Measurements from ENCODE around the gene DBNL.

Gene DBNL

GRCh38 chr7:44094365-44094764, 49.9 kb downstream of the DBNL start:
- no peak for TF ChIP-seq CTCF (IDR thresholded peaks at IDR 0.05; ENCODE audit: borderline replicate concordance, control extremely low read depth, extremely low read depth, insufficient read depth, missing control alignments)
- in situ Hi-C loops (cut with MboI; ENCODE audit: low sequenced_read_pairs, unreplicated experiment), result no loop called here
- DNase-seq (ENCODE audit: low spot score), result no peak

GRCh38 chr7:44094883-44095592, 50.5 kb downstream of the DBNL start:
- DNase-seq (ENCODE audit: low spot score), result no peak
- in situ Hi-C loops (cut with MboI; ENCODE audit: low sequenced_read_pairs, unreplicated experiment), result no loop called here
- TF ChIP-seq CTCF (IDR thresholded peaks at IDR 0.05; ENCODE audit: borderline replicate concordance, control extremely low read depth, extremely low read depth, insufficient read depth, missing control alignments), result no peak

GRCh38 chr7:44095781-44096180, 51.3 kb downstream of the DBNL start:
- in situ Hi-C loops (cut with MboI; ENCODE audit: low sequenced_read_pairs, unreplicated experiment), result no loop called here
- DNase-seq (ENCODE audit: low spot score), result no peak
- no peak for TF ChIP-seq CTCF (IDR thresholded peaks at IDR 0.05; ENCODE audit: borderline replicate concordance, control extremely low read depth, extremely low read depth, insufficient read depth, missing control alignments)

- TF ChIP-seq CTCF (IDR thresholded peaks at IDR 0.05; ENCODE audit: borderline replicate concordance, control extremely low read depth, extremely low read depth, insufficient read depth, missing control alignments), result no peak
- DNase-seq (ENCODE audit: low spot score), result no peak
- in situ Hi-C loops (cut with MboI; ENCODE audit: low sequenced_read_pairs, unreplicated experiment), result no loop called here
Measured at GRCh38 chr7:44096326-44096881, 51.9 kb downstream of the DBNL start.

- TF ChIP-seq CTCF (IDR thresholded peaks at IDR 0.05; ENCODE audit: borderline replicate concordance, control extremely low read depth, extremely low read depth, insufficient read depth, missing control alignments), result no peak
- in situ Hi-C loops (cut with MboI; ENCODE audit: low sequenced_read_pairs, unreplicated experiment), result no loop called here
- peak; percentile 76 for DNase-seq (ENCODE audit: low spot score)
Measured at GRCh38 chr7:44097064-44097932, 52.8 kb downstream of the DBNL start.

Data from GM13976 (cell line).